ENCODE measurements around the gene EVPLL.
"Not testable (repeated sequence)": the region's sequence is repeated elsewhere in the genome, so short reads cannot be mapped to it uniquely, and the experiment has no call there.

The EVPLL gene

GRCh38 chr17:18381953-18382245 is 4.3 kb downstream of the EVPLL start:
- no peaks in the 10 kb centered on the region for H3K27me3 ChIP-seq (ENCODE audit: insufficient read depth, poor library complexity, severe bottlenecking)
- no peak for TF ChIP-seq CTCF (IDR thresholded peaks at IDR 0.05; ENCODE audit: poor library complexity, severe bottlenecking)
- H3K4me3 ChIP-seq (ENCODE audit: severe bottlenecking): no peak overlapping the region
- ATAC-seq (ENCODE audit: low read depth): no peak
- no peaks in the 10 kb centered on the region for H3K36me3 ChIP-seq (ENCODE audit: low read depth)
- H3K27ac ChIP-seq (ENCODE audit: poor library complexity, severe bottlenecking): no peak overlapping the region
- DNase-seq (ENCODE audit: low spot score): no peak
- no peaks in the 10 kb centered on the region for H3K9me3 ChIP-seq (ENCODE audit: severe bottlenecking)
- H3K4me1 ChIP-seq (ENCODE audit: insufficient read depth, poor library complexity, severe bottlenecking): peaks cover 7% of the 10 kb centered on the region

- no peaks in the 10 kb centered on the region for H3K9me3 ChIP-seq (ENCODE audit: severe bottlenecking)
- no peaks in the 10 kb centered on the region for H3K36me3 ChIP-seq (ENCODE audit: low read depth)
- H3K4me3 ChIP-seq (ENCODE audit: severe bottlenecking): no peak overlapping the region
- no peaks in the 10 kb centered on the region for H3K27me3 ChIP-seq (ENCODE audit: insufficient read depth, poor library complexity, severe bottlenecking)
- peaks cover 3% of the 10 kb centered on the region for H3K4me1 ChIP-seq (ENCODE audit: insufficient read depth, poor library complexity, severe bottlenecking)
- no peak for TF ChIP-seq CTCF (IDR thresholded peaks at IDR 0.05; ENCODE audit: poor library complexity, severe bottlenecking)
- no peak overlapping the region for H3K27ac ChIP-seq (ENCODE audit: poor library complexity, severe bottlenecking)
- no peak for DNase-seq (ENCODE audit: low spot score)
- ATAC-seq (ENCODE audit: low read depth): no peak
Observed at GRCh38 chr17:18382441-18383078, 5.0 kb downstream of the EVPLL start.

- not testable (repeated sequence) for H3K4me3 ChIP-seq (ENCODE audit: severe bottlenecking); H3K36me3 ChIP-seq (ENCODE audit: low read depth); DNase-seq (ENCODE audit: low spot score); H3K27me3 ChIP-seq (ENCODE audit: insufficient read depth, poor library complexity, severe bottlenecking); H3K27ac ChIP-seq (ENCODE audit: poor library complexity, severe bottlenecking); ATAC-seq (ENCODE audit: low read depth); H3K9me3 ChIP-seq (ENCODE audit: severe bottlenecking); H3K4me1 ChIP-seq (ENCODE audit: insufficient read depth, poor library complexity, severe bottlenecking)
Observed at GRCh38 chr17:18383079-18383481, 5.5 kb downstream of the EVPLL start.

GRCh38 chr17:18384271-18384670 is 6.7 kb downstream of the EVPLL start:
- not testable (repeated sequence) for DNase-seq (ENCODE audit: low spot score); H3K4me1 ChIP-seq (ENCODE audit: insufficient read depth, poor library complexity, severe bottlenecking); H3K36me3 ChIP-seq (ENCODE audit: low read depth); H3K4me3 ChIP-seq (ENCODE audit: severe bottlenecking); H3K27me3 ChIP-seq (ENCODE audit: insufficient read depth, poor library complexity, severe bottlenecking); H3K27ac ChIP-seq (ENCODE audit: poor library complexity, severe bottlenecking); H3K9me3 ChIP-seq (ENCODE audit: severe bottlenecking); ATAC-seq (ENCODE audit: low read depth)

- not testable (repeated sequence) for H3K36me3 ChIP-seq (ENCODE audit: low read depth); H3K27me3 ChIP-seq (ENCODE audit: insufficient read depth, poor library complexity, severe bottlenecking); H3K27ac ChIP-seq (ENCODE audit: poor library complexity, severe bottlenecking); H3K4me1 ChIP-seq (ENCODE audit: insufficient read depth, poor library complexity, severe bottlenecking); H3K9me3 ChIP-seq (ENCODE audit: severe bottlenecking); ATAC-seq (ENCODE audit: low read depth); H3K4me3 ChIP-seq (ENCODE audit: severe bottlenecking); DNase-seq (ENCODE audit: low spot score)
Observed at GRCh38 chr17:18387583-18387982, 10.0 kb downstream of the EVPLL start.

GRCh38 chr17:18388266-18388665 is 10.7 kb downstream of the EVPLL start:
- H3K4me3 ChIP-seq (ENCODE audit: severe bottlenecking); ATAC-seq (ENCODE audit: low read depth); H3K27ac ChIP-seq (ENCODE audit: poor library complexity, severe bottlenecking); H3K9me3 ChIP-seq (ENCODE audit: severe bottlenecking); H3K27me3 ChIP-seq (ENCODE audit: insufficient read depth, poor library complexity, severe bottlenecking); DNase-seq (ENCODE audit: low spot score); H3K4me1 ChIP-seq (ENCODE audit: insufficient read depth, poor library complexity, severe bottlenecking); H3K36me3 ChIP-seq (ENCODE audit: low read depth): not testable (repeated sequence)

GRCh38 chr17:18388728-18389127 is 11.2 kb downstream of the EVPLL start:
- H3K27ac ChIP-seq (ENCODE audit: poor library complexity, severe bottlenecking); H3K27me3 ChIP-seq (ENCODE audit: insufficient read depth, poor library complexity, severe bottlenecking); H3K36me3 ChIP-seq (ENCODE audit: low read depth); DNase-seq (ENCODE audit: low spot score); H3K9me3 ChIP-seq (ENCODE audit: severe bottlenecking); H3K4me3 ChIP-seq (ENCODE audit: severe bottlenecking); H3K4me1 ChIP-seq (ENCODE audit: insufficient read depth, poor library complexity, severe bottlenecking); ATAC-seq (ENCODE audit: low read depth): not testable (repeated sequence)

- DNase-seq (ENCODE audit: low spot score); H3K9me3 ChIP-seq (ENCODE audit: severe bottlenecking); H3K4me3 ChIP-seq (ENCODE audit: severe bottlenecking); H3K27ac ChIP-seq (ENCODE audit: poor library complexity, severe bottlenecking); H3K36me3 ChIP-seq (ENCODE audit: low read depth); H3K27me3 ChIP-seq (ENCODE audit: insufficient read depth, poor library complexity, severe bottlenecking); H3K4me1 ChIP-seq (ENCODE audit: insufficient read depth, poor library complexity, severe bottlenecking); ATAC-seq (ENCODE audit: low read depth): not testable (repeated sequence)
Observed at GRCh38 chr17:18401872-18402590, 24.5 kb downstream of the EVPLL start.

- not testable (repeated sequence) for DNase-seq (ENCODE audit: low spot score); ATAC-seq (ENCODE audit: low read depth)
Observed at GRCh38 chr17:18403166-18403565, 25.6 kb downstream of the EVPLL start.

GRCh38 chr17:18403604-18404003 is 26.0 kb downstream of the EVPLL start:
- not testable (repeated sequence) for H3K4me3 ChIP-seq (ENCODE audit: severe bottlenecking); ATAC-seq (ENCODE audit: low read depth)

More at GRCh38 chr17:18403166-18403565, 25.6 kb downstream of the EVPLL start:
- not testable (repeated sequence) for H3K27ac ChIP-seq (ENCODE audit: poor library complexity, severe bottlenecking); H3K4me3 ChIP-seq (ENCODE audit: severe bottlenecking); H3K36me3 ChIP-seq (ENCODE audit: low read depth); H3K9me3 ChIP-seq (ENCODE audit: severe bottlenecking); H3K27me3 ChIP-seq (ENCODE audit: insufficient read depth, poor library complexity, severe bottlenecking); H3K4me1 ChIP-seq (ENCODE audit: insufficient read depth, poor library complexity, severe bottlenecking)

More at GRCh38 chr17:18403604-18404003, 26.0 kb downstream of the EVPLL start:
- DNase-seq (ENCODE audit: low spot score); H3K27me3 ChIP-seq (ENCODE audit: insufficient read depth, poor library complexity, severe bottlenecking); H3K9me3 ChIP-seq (ENCODE audit: severe bottlenecking); H3K4me1 ChIP-seq (ENCODE audit: insufficient read depth, poor library complexity, severe bottlenecking); H3K27ac ChIP-seq (ENCODE audit: poor library complexity, severe bottlenecking); H3K36me3 ChIP-seq (ENCODE audit: low read depth): not testable (repeated sequence)

Measured in RWPE2 (cell line).